Measurements from ENCODE around the gene CPNE6. TPM values are rescaled to one million over a fixed set of nuclear protein-coding genes. Genes with fewer than 3 reads are reported as not detected.

The CPNE6 gene
- total and polyA plus RNA-seq, 12 donors: 0.12 to 0.64 (median 0.41) TPM; not detected in 8

DNA sequence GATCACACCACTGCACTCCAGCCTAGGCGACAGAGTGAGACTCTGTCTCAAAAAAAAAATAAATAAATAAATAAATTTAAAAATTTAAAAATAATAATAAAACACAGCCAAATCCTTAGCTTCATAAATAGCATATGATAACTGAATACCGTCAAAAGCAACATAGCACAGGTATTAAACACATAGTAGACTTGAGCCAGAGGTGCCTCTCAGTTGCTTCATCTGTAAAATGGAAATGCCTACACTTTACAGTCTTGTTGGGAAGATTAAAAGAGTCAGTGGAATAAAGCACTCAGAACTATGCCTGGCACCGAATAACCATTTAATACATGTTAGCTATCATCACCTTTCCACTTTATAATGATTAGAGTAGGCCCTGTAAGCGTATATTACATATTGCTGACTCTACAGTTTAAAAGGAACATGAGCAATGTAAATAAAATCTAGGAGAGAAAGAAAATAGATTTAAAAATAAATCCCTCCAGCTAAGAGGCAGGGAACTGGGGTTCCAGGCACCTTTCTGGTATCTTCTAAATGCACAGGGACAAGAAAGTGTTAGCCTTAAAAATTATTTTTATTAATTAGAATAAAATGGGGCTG, 35.4 kb downstream of the CPNE6 start:
- H3K4me1 ChIP-seq: peaks cover 0 to 21% (median 7%) of the 10 kb centered on the region in 9 donors
- H3K4me3 ChIP-seq: no peak overlapping the region
- TF ChIP-seq, protein P1, sequence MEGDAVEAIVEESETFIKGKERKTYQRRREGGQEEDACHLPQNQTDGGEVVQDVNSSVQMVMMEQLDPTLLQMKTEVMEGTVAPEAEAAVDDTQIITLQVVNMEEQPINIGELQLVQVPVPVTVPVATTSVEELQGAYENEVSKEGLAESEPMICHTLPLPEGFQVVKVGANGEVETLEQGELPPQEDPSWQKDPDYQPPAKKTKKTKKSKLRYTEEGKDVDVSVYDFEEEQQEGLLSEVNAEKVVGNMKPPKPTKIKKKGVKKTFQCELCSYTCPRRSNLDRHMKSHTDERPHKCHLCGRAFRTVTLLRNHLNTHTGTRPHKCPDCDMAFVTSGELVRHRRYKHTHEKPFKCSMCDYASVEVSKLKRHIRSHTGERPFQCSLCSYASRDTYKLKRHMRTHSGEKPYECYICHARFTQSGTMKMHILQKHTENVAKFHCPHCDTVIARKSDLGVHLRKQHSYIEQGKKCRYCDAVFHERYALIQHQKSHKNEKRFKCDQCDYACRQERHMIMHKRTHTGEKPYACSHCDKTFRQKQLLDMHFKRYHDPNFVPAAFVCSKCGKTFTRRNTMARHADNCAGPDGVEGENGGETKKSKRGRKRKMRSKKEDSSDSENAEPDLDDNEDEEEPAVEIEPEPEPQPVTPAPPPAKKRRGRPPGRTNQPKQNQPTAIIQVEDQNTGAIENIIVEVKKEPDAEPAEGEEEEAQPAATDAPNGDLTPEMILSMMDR (IDR thresholded peaks at IDR 0.05): no peak
- H3K27ac ChIP-seq: no peak overlapping the region
- H3K27me3 ChIP-seq: no peaks in the 10 kb centered on the region
- ATAC-seq: no peak
- no peak for DNase-seq
- peaks cover 0 to 25% (median 0%) of the 10 kb centered on the region in 9 donors for H3K36me3 ChIP-seq
- no peaks in the 10 kb centered on the region for H3K9me3 ChIP-seq
- intact Hi-C loops (cut with DNase I): loop anchor here in 4 of 10 donors (5.0 to 10.0 kb wide), 3 partner anchors 49 to 122 kb away; partner anchors contain the start of gene DHRS4L2 (in 1 of the 4)
- 89 to 93% methylated on average over 4 of the region's 4 CpGs for WGBS, 2 donors

DNA sequence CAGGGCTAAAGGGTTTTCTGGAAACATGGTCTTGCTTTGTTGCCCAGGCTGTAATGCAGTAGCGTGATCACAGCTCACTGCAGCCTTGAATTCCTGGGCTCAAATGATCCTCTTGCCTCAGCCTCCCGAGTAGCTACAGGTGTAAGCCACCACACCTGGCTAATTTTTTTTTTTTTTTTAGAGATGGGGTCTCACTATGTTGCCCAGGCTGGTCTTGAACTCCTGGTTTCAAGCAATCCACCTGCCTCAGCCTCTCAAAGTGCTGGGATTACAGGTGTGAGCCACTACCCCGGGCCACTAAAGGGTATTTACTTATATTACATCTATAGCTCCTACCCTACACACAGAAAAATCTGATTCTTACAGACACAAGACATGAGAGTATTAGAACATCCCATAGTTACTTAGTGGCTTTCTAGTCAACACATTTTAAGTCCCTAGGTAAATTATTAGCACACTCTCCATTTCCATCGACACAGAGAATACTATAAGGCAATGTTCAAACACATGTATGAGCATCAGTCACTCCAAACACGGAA, 37.0 kb downstream of the CPNE6 start:
- TF ChIP-seq, protein P1 (IDR thresholded peaks at IDR 0.05): no peak
- DNase-seq: no peak
- intact Hi-C loops (cut with DNase I): loop anchor here in 5 of 10 donors (1.0 to 10.0 kb wide), 5 partner anchors 50 to 124 kb away; partner anchors contain the start of gene DHRS4L2 (in 1 of the 5)
- peaks cover 0 to 9% (median 0%) of the 10 kb centered on the region in 9 donors for H3K36me3 ChIP-seq
- WGBS, 2 donors: 46 to 48% methylated on average over 5 of the region's 5 CpGs
- H3K27me3 ChIP-seq: no peaks in the 10 kb centered on the region
- peaks cover 0 to 24% (median 7%) of the 10 kb centered on the region in 9 donors for H3K4me1 ChIP-seq
- no peak overlapping the region for H3K4me3 ChIP-seq
- H3K9me3 ChIP-seq: no peaks in the 10 kb centered on the region
- ATAC-seq: peak in 2 of 8 donors; percentile 7 to 25
- peak overlapping the region in 5 of 10 donors; percentile 6 to 77 (median 12) for H3K27ac ChIP-seq

DNA sequence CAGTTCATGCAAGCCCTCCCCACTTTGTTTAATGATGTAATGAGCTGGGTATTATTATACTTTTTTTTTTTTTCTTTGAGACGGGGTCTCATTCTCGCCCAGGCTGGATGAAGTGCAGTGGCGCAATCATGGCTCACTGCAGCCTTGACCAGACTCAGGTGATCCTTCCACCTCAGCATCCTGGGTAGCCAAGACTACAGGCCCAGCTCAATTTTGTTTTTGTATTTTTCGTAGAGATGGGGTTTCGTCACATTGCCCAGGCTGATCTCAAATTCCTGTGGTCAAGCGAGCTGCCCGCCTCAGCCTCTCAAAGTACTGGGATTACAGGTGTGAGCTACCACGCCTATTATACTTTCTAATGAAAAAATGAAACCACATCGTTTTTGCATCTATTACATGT, 38.7 kb downstream of the CPNE6 start:
- H3K9me3 ChIP-seq: no peaks in the 10 kb centered on the region
- 87 to 89% methylated on average over 9 of the region's 9 CpGs for WGBS, 2 donors
- no peaks in the 10 kb centered on the region for H3K27me3 ChIP-seq
- ATAC-seq (no peak), DNase-seq (no peak)
- intact Hi-C loops (cut with DNase I): loop anchor here in 3 of 10 donors (5.0 kb wide), 2 partner anchors 37 to 52 kb away; partner anchors contain the start of genes PSME2 (in 2 of the 3), RNF31 (in 2 of the 3) and IRF9 (in 1 of the 3)
- no peak overlapping the region for H3K27ac ChIP-seq
- H3K4me3 ChIP-seq: no peak overlapping the region
- TF ChIP-seq, protein P1 (IDR thresholded peaks at IDR 0.05): no peak
- peaks cover 0 to 27% (median 7%) of the 10 kb centered on the region in 9 donors for H3K4me1 ChIP-seq
- H3K36me3 ChIP-seq: no peaks in the 10 kb centered on the region

DNA sequence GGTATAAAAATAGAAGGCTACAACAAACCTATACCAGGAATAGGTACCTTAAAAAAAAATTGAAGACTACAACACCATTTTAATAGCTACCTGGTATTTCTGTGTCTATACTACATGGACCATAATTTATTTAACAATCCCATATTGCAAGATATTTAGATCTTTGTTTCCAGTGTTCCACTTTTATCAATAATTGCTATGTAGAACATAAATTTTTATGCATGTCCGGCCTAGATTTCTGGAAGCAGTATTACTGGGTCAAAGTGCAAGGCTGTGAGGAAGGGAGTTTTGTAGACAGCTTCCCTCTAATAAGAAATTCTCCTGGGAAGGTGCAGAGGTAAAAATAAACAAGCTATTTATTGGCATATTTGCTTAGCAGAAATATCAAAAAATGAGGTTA, 39.2 kb downstream of the CPNE6 start:
- no peaks in the 10 kb centered on the region for H3K9me3 ChIP-seq
- ATAC-seq (no peak), DNase-seq (no peak)
- H3K27ac ChIP-seq: peak overlapping the region in 1 of 10 donors; percentile 24
- no peaks in the 10 kb centered on the region for H3K36me3 ChIP-seq
- 54 to 65% methylated on average over 1 of the region's 1 CpG for WGBS, 2 donors
- intact Hi-C loops (cut with DNase I): loop anchor here in 3 of 10 donors (5.0 kb wide), 2 partner anchors 37 to 52 kb away; partner anchors contain the start of genes PSME2 (in 2 of the 3), RNF31 (in 2 of the 3) and IRF9 (in 1 of the 3)
- TF ChIP-seq, protein P1 (IDR thresholded peaks at IDR 0.05): no peak
- H3K4me1 ChIP-seq: peaks cover under 1 to 27% (median 9%) of the 10 kb centered on the region in 9 donors
- H3K4me3 ChIP-seq: no peak overlapping the region
- no peaks in the 10 kb centered on the region for H3K27me3 ChIP-seq

All from heart right ventricle (tissue), 16 donors.